HG02970 (cell line): Measurements from ENCODE around the gene INAVA.
"Not testable (repeated sequence)": the region's sequence is repeated elsewhere in the genome, so short reads cannot be mapped to it uniquely, and the experiment has no call there.

Experiments
- ATAC-seq: cut with Tn5 transposase; IDR thresholded peaks from one replicate; pipeline ENCODE4 v1.9.1; 2021; ENCODE audit warnings: mild to moderate bottlenecking, moderate library complexity, moderate number of reproducible peaks; ENCODE audit not compliant: unreplicated experiment, low FRiP score

The INAVA gene

DNA sequence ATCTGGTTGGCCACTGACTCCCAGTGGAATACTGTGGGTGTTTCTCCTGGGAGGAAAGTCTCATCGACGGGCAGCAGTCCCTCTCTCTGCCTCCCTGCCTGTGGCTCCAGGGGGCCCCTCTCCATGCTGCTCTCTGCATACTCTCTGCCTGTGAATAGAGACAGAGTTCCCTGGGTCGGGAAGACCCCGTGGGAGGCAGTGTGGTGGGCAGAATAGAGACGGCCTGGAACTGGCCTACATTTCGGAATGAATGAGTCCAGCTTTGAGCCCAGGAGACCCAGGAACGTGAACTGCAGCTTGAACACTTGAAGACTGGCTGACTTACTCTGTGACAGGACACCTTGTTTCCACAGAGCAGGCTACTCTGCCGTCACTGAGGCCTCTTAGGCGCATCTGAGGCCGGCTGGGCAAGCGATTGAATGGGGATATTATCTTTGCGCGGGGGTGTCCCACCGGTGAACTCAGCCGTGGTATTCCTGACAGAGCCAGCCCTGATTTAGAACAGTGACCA, 64.8 kb downstream of the INAVA start:
- no peak for ATAC-seq

DNA sequence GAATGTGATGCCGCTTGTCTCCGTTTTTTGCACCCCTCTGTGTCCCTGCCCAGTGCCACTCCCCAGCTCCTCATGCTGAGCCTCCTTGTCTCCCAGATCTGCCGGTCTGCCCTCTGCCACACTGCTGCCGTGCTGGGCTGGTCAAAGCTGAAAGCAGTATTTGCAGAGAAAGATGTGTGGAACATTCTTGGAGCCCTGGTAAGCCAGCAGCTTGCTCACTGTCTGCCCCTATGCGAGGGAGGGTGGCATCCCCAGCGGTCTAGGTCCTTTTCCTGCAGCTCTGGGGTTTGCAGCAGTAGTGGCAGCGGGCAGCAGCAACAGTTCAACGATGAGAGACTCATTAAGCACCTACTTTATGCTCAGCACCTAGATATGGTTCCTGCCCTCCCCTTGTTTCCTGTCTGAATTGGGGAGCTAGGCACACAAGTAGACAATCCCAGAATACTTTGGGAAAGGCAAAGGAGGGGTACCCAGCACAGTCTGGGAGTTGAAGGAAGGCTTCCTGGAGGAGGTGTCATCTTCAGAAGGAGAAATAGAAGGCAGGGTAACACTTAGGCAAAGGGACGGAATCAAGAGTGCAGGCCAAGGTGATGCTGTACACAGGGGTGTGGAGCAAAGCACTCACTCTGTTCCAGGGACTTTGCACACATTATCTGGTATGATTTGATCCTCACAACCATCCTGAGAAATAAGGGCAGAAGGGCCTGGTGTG, 65.7 kb downstream of the INAVA start:
- ATAC-seq = no peak

DNA sequence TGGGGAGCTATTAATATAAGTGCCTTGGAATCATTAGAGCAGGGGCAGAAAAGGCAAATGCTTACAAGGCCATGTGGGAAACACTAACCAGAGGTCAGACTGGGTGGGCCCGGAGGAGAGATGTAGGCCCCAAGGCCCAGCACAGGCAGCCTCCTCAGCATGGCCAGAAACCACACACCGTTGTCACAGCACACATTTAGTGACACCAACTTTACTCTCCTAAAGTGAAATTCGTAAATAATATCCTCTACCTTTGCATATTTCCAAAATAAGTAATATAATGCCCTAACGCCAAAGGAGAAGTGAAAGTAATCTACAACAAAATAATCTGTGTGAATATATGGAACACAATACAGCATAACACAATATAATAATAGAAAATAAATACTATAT, 66.2 kb downstream of the INAVA start:
- ATAC-seq = no peak

DNA sequence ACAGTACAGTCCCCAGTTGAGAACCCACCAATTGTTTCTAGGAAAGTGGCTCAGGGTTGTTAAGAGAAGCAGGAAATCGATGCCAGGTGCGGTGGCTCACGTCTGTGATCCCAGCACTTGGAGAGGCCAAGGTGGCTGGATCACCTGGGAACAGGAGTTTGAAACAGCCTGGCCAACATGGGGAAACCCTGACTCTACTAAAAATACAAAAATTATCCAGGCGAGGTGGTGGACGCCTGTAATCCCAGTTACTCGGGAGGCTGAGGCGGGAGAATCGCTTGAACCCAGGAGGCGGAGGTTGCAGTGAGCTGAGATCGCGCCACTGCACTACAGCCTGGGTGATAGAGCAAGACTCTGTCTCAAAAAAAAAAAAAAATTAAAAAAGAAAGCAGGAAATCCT, 67.5 kb downstream of the INAVA start:
- not testable (repeated sequence) for ATAC-seq

DNA sequence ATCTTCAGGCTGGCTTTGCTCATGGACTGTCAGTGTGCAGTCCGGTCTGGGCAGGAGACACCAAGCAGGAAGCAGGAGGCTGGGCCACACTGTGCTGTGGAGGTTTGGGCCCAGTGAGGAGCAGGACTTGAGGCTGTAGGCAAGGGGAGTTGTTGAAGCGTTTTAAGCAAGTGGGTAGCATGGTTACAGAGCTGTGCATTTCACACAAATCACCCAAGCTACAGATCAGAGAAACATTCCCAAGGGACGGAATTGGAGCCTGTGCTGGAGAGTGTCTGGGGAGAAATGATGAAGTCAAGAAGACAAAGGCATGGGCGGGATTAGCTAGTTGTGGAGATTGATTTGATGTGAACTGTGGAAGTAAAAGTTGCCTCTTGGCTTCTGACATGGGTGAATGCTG, 67.9 kb downstream of the INAVA start:
- ATAC-seq = no peak

DNA sequence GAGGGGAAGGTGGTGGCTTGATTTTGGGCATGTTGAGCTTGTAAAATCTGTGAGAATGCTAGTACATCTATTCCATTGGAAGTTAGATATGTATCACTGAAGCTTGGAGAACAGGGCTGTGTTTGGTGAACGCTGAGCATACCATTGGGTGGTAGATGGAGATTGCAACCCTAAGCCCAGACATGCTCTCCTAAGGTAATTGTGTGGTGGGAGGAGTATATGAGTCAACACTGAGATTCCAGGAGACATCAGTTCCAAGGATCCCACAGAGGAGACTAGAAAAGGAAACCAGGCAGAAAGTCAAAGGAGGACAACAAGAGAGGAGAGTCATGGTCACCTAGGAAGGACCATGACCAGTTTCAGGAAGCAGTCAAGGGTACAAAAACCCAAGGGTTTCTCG, 68.4 kb downstream of the INAVA start:
- ATAC-seq = no peak

DNA sequence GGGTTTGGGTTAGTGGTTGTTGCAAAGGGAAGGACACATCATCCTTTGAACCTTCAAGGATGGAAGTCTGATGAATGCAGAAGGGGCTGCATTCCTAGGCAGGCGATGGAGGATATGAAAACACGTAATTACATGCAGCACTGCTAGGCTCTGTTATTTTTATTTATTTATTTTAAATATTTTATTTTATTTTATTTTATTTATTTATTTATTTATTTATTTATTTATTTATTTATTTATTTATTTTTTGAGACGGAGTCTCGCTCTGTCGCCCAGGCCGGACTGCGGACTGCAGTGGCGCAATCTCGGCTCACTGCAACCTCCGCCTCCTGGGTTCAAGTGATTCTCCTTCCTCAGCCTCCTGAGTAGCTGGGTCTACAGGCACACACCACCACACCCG, 69.2 kb downstream of the INAVA start:
- not testable (repeated sequence) for ATAC-seq
